Activated T-helper 2 cell treated with anti-CD3 and anti-CD28 coated beads, Interferon-gamma antibody, Interleukin-2, Interleukin-4, amounts not matched to agents 10 μg/mL and 5 μg/mL and 100 μg/mL, durations not matched to agents 14 hours and 24 hours and 36 hours (primary cell): ENCODE measurements around the gene EDAR. TPM values are rescaled to one million over a fixed set of nuclear protein-coding genes. Genes with fewer than 3 reads are reported as not detected.
A peak's percentile ranks its signal among the peaks of the same experiment; 100 is the strongest.

Source experiments
- DNase-seq: peaks from one replicate; pipeline ENCODE4 v3.0.0; 2021; ENCODE audit warnings: low spot score
- H3K27ac Mint-ChIP-seq: one replicate; pipeline ENCODE4 v1.8.0; 2021; ENCODE audit warnings: mixed read lengths
- H3K27me3 Mint-ChIP-seq: one replicate; pipeline ENCODE4 v1.8.0; 2021; ENCODE audit warnings: low read depth, mixed read lengths
- H3K36me3 Mint-ChIP-seq: one replicate; pipeline ENCODE4 v1.8.0; 2021; ENCODE audit warnings: low read depth, mixed read lengths
- H3K4me1 Mint-ChIP-seq: one replicate; pipeline ENCODE4 v1.8.0; 2021; ENCODE audit warnings: low read depth, mixed read lengths
- H3K4me3 Mint-ChIP-seq: one replicate; pipeline ENCODE4 v1.8.0; 2021; ENCODE audit warnings: low read depth, mild to moderate bottlenecking, moderate library complexity, mixed read lengths
- H3K9me3 Mint-ChIP-seq: one replicate; pipeline ENCODE4 v1.8.0; 2021; ENCODE audit warnings: mixed read lengths
- intact Hi-C: fragments of 100-400 bp; cut with micrococcal nuclease; formaldehyde crosslinking; loops from one replicate; pipeline ENCODE4 v1.15.1; 2023
- total RNA-seq: library from RNA; stranded (reverse); gene quantifications from 2 replicates; pipeline ENCODE4 v1.2.3, GENCODE V29; 2022

The EDAR gene
- total RNA-seq, 1 donor from 2014 or later = 0.11 TPM

DNA sequence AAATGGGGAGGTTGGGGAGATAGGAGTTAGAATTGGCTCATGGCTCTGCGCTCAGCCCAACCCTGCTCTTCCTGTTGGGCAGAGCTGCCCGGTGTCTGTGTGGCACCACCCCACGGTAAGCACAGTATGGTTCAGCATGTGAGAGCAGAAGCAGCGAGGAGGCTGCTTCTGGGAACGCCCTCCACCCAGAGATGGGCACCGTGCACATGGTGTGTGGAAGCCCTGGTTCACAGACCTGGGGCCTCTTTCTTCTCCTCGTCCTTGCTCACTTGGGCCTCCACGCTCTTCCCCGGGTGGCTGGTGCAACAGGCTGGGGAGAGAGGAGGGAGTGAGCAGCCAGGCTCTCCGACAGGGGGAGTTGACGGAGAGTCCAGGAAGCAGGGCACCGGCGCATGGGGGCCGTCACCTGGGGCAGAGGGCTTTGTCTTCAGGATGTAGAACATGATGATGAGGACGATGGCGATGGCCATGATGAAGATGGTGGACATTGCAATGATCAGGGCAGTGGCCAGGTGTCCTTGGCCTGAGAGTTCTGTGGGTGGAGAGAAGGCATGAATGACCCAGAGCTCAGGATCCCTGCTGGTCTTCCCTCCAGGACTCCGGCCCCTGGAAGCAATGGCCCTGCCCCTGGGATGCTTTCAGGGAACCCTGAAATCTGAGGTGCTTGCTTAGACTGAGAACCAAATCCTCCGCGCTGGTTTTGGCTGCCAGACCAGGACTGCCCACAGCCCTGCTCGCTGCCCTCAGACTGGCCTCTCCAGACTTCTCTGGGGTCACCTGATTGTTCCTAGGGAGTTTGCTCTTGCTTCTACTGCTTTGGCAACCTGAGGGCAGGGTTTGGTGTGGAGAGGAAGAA, 78.3 kb downstream of the EDAR start:
- Mint-ChIP-seq H3K9me3 (no peaks in the 10 kb centered on the region), H3K4me3 (no peak overlapping the region), H3K4me1 (no peaks in the 10 kb centered on the region), H3K36me3 (no peaks in the 10 kb centered on the region), H3K27me3 (no peaks in the 10 kb centered on the region), H3K27ac (no peak overlapping the region)
- intact Hi-C loops = no loop called here
- DNase-seq = peak; percentile 5

DNA sequence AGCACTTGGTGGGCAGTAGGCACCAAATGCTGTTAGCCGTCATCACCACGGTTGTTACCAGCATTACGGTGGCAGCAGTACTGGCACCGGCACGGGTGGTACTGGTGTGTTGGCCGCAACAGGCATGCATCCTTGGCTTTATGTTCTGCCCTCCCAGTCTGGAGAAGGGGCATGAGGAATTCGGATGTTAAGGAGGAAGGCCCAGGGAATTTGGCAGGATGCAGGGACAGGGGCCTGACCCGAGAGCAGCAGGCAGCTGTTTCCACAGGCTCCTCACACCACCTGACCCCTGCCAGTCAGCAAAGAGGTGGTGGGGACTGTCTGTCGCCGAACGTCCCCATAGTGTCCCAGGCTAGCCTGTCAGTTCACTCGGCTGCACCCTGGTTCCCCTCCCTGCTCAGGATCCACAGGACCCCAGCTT, 79.0 kb downstream of the EDAR start:
- DNase-seq = peak; percentile 5
- Mint-ChIP-seq H3K4me3 (no peak overlapping the region), H3K4me1 (no peaks in the 10 kb centered on the region), H3K9me3 (no peaks in the 10 kb centered on the region), H3K27ac (no peak overlapping the region), H3K27me3 (no peaks in the 10 kb centered on the region), H3K36me3 (no peaks in the 10 kb centered on the region)
- intact Hi-C loops = no loop called here

DNA sequence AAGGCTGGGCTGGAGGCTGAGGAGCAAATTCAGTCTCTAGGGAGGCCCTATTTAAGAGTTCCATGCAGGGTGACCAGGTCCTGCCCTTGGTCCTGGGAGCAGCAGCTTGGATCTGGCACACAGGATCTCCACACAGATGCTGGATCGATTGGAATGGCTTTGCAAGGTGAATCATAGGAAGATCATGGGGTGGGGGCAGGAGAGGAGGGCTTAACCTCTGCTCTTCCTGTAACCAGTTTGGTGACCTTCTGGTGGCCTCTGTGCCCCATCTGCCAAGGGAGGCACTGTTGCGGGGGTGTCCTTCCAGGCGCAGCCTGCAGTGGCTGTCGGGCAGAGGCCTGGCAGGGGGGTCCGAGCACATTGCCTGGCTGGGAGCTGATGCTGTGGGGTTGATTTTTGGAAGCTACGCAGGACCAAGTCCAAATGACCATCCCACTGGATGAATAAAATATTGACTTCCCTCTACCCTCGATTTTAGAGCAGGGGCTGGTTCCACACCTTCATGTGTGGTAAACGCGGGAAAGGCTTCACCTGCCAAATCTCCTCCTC, 79.7 kb downstream of the EDAR start:
- no peaks in the 10 kb centered on the region for H3K9me3 Mint-ChIP-seq
- H3K4me3 Mint-ChIP-seq = no peak overlapping the region
- H3K36me3 Mint-ChIP-seq = no peaks in the 10 kb centered on the region
- intact Hi-C loops = no loop called here
- no peaks in the 10 kb centered on the region for H3K4me1 Mint-ChIP-seq
- no peak overlapping the region for H3K27ac Mint-ChIP-seq
- no peaks in the 10 kb centered on the region for H3K27me3 Mint-ChIP-seq
- DNase-seq = peak; percentile 6

DNA sequence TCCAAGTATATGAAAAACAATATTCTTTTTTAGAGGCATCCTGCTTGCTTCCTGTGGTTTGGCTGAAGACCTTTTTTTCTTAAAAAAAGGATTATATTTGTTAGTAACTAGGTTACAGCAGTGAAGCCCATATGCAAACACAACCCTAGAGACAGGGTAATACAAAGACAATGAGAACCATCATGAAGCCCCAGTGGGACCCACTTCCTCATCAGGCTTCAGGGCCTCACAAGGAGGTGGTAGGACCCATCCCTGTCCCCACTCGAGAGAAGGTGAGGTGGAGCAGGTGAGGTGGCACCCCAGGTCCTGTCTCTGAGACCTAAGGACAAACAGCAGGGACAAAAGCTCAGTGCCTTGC, 80.3 kb downstream of the EDAR start:
- no peak overlapping the region for H3K4me3 Mint-ChIP-seq
- H3K36me3 Mint-ChIP-seq = no peaks in the 10 kb centered on the region
- no peak overlapping the region for H3K27ac Mint-ChIP-seq
- H3K4me1 Mint-ChIP-seq = no peaks in the 10 kb centered on the region
- H3K9me3 Mint-ChIP-seq = no peaks in the 10 kb centered on the region
- H3K27me3 Mint-ChIP-seq = no peaks in the 10 kb centered on the region
- DNase-seq = no peak
- intact Hi-C loops = no loop called here

DNA sequence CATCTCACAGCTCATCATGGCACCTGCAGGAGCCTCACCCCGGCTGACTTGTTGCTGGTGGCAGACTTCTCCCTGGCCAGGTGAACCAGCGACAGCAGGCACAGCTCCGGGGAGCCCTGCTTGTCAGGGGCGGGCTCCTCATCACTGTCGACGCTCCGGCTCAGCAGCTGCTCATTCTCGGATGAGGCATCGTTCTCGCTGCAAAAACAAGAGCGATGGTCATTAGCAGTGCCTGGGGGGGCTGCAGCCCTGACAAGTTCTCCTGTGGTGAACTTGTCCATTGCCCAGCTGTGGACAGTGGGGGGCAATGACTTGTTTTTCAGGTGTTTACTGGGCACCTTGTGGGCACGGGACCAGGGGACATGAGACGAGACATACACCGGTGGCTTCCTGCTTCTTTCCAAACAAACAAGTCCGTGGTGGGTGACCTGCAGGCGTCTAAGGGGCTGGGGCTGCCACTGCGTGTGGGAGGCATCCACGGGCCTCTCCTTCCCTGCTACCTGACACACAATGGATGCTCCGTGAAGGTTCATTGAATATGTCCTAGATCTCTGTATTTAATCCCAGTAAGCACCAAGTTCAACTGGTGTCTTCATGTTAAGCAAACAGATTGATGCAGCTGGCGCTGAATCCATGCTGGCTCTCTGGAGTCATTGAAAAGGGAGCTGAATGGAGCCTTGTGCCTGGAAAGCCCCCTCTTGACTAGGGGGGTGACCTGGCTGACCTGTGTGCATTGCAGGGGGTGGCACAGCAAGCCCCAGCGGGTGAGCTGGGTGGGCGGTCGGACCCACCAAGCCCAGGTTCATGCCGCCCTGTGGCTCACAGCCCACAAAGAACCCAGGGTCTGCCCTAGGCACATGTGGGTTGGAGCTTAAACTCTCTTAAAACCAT, 81.0 kb downstream of the EDAR start:
- H3K4me1 Mint-ChIP-seq = no peaks in the 10 kb centered on the region
- no peak overlapping the region for H3K4me3 Mint-ChIP-seq
- intact Hi-C loops = no loop called here
- no peaks in the 10 kb centered on the region for H3K27me3 Mint-ChIP-seq
- no peaks in the 10 kb centered on the region for H3K36me3 Mint-ChIP-seq
- no peak overlapping the region for H3K27ac Mint-ChIP-seq
- no peaks in the 10 kb centered on the region for H3K9me3 Mint-ChIP-seq
- no peak for DNase-seq

DNA sequence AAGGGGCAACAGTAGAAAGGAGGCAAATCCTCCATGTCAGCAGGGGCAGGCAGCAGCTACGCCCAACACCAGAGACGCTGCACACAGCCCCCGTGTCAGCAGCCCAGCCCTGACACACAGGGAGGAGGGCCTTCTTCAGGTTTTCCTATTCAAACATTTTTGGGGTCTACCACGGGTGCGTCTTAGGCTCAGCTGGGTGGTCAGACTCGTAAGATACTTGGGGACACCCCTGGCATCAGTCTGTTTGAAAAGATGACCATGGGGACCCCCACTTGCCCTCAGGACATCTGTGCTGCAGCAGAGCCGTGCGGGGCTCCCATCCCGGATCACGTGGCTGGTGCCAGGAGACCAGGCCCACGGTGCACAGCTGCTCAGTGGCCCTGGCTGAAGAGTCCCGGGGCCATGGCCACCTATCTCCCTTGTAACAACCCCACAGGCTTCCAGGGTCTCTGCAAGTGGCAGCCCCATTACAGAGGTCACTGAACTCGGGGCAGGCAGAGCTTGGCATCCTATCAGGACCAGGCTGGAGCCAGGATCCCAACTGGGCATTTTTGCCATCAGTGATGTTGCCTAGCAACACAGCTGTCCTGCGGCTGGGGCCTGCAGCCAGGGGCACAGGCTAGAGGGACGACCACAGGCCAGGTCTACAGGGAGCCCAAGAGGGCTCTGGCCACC, 82.5 kb downstream of the EDAR start:
- DNase-seq = no peak
- Mint-ChIP-seq H3K4me1 (no peaks in the 10 kb centered on the region), H3K36me3 (no peaks in the 10 kb centered on the region), H3K9me3 (no peaks in the 10 kb centered on the region), H3K4me3 (no peak overlapping the region), H3K27ac (no peak overlapping the region), H3K27me3 (no peaks in the 10 kb centered on the region)
- intact Hi-C loops = no loop called here

DNA sequence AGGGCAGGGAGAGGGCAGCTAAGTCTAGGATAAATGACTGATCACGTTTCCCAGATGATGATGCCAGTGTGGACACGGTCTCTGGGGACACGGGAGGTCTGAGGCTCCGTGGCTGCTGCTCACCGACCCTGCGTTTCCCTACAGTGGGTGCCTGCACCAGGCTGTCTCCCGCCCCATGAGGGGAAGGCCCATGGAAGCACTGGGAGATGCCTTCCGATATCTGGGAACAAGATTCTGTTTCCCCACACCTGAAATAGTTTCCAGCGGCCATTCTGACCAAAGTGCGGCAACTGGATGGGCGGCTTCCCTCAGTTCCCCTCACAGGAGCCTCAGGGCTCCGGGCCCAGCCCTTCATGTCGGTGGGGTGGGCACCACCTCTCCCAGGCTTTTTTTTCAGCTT, 83.1 kb downstream of the EDAR start:
- no peak overlapping the region for H3K4me3 Mint-ChIP-seq
- intact Hi-C loops = no loop called here
- DNase-seq = no peak
- H3K4me1 Mint-ChIP-seq = no peaks in the 10 kb centered on the region
- H3K9me3 Mint-ChIP-seq = no peaks in the 10 kb centered on the region
- no peak overlapping the region for H3K27ac Mint-ChIP-seq
- no peaks in the 10 kb centered on the region for H3K36me3 Mint-ChIP-seq
- no peaks in the 10 kb centered on the region for H3K27me3 Mint-ChIP-seq

DNA sequence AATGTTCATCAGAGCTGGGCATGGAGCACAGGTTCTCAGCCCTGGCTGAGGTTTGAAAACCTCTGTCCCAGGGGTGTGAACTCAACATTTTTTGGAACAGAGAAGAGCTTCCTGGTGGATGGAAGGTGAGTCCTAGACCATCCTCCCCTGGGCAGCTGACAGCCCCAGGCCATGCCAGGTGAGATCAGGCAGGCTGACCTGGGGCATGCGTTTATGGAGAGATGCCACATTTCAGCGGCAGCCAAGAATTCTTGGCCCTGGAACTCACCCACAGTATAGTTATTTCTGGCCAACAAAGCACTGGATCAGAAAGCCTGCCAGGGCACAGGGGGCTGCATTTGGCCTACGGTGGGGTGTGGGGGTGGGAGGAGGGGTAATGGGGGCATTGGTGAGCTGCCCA, 83.8 kb downstream of the EDAR start:
- no peaks in the 10 kb centered on the region for H3K27me3 Mint-ChIP-seq
- no peak for DNase-seq
- H3K9me3 Mint-ChIP-seq = no peaks in the 10 kb centered on the region
- no peaks in the 10 kb centered on the region for H3K4me1 Mint-ChIP-seq
- no peaks in the 10 kb centered on the region for H3K36me3 Mint-ChIP-seq
- H3K4me3 Mint-ChIP-seq = no peak overlapping the region
- no peak overlapping the region for H3K27ac Mint-ChIP-seq
- intact Hi-C loops = no loop called here

DNA sequence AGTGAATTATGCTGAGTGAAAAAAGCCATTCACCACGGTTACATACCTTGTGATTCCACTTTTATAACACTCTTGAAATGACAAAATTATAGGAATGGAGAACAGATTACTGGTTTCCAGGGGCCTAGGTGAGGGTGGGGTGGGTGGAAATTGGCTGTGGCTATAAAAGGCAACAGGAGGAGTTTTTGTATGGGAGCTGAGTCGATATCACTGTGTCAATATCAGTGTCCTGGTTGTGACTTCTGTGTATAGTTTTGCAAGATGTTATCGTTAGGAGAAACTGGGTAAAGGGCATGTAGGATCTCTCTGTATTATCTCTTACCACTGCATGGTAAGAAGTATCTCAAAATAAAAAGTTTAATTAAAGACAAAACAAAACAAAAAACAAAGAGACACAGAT, 84.3 kb downstream of the EDAR start:
- Mint-ChIP-seq H3K4me3 (no peak overlapping the region), H3K27ac (no peak overlapping the region), H3K9me3 (no peaks in the 10 kb centered on the region), H3K27me3 (no peaks in the 10 kb centered on the region), H3K4me1 (no peaks in the 10 kb centered on the region), H3K36me3 (no peaks in the 10 kb centered on the region)
- DNase-seq = no peak
- intact Hi-C loops = no loop called here

DNA sequence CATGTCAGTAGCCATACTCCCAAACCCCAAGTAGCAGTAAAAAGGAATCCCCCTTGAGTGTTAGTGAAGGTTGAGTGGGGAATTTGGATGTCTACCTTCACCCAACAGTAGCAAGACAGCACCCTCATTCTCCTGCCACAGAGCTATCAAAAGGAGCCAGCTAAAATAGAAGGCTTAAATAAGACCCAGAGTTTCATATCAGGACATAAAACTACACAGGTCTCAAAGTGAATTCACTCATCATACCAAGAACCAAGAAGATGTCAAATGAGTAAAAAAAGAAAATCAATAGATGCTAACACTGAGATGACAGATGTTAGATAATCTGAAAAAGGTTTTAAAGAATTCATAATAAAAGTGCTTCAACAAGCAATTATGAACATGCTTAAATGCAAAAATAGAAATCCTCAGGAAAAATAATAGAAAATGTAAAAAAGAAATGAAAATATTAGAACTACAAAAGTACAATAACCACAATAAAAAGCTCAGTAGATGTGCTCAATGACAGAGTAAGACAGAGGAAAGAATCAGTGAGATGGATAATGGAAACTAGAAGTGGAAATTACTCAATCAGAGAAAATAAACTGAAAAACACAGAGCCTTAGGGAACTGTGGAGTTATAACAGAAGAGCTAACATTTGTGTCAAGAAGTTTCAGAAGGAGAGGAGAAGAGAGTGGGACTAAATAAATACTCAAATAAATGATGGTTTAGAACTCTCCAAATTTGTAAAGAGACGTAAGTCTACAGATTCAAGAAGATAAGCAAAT, 90.5 kb downstream of the EDAR start:
- DNase-seq = no peak
- Mint-ChIP-seq H3K36me3 (no peaks in the 10 kb centered on the region), H3K4me1 (peaks cover 14% of the 10 kb centered on the region), H3K4me3 (no peak overlapping the region), H3K27ac (peak overlapping the region; percentile 56), H3K9me3 (peaks cover 7% of the 10 kb centered on the region), H3K27me3 (no peaks in the 10 kb centered on the region)
- intact Hi-C loops = no loop called here

DNA sequence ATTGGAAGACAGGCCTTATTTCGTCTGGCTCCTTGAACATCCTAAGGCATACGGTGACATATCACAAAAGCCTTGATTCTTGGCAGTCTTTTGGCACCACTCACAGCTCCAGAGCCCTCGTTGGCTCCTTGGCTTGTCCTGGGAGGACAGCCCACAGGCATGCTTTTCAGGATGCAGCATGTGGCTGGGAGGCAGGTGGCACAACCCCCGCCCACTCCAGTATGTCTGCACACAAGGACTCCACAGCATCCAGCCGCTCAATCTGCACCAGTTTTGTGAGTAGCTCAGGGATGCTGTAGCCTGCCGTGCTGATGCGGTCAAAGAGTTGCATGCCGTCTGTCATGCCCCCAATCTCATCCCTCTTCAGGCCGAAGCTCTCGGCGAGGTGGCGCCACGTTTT, 92.3 kb downstream of the EDAR start:
- H3K27me3 Mint-ChIP-seq = no peaks in the 10 kb centered on the region
- no peak overlapping the region for H3K27ac Mint-ChIP-seq
- H3K9me3 Mint-ChIP-seq = peaks cover 10% of the 10 kb centered on the region
- intact Hi-C loops = no loop called here
- DNase-seq = no peak
- H3K36me3 Mint-ChIP-seq = no peaks in the 10 kb centered on the region
- peaks cover 14% of the 10 kb centered on the region for H3K4me1 Mint-ChIP-seq
- H3K4me3 Mint-ChIP-seq = no peak overlapping the region

DNA sequence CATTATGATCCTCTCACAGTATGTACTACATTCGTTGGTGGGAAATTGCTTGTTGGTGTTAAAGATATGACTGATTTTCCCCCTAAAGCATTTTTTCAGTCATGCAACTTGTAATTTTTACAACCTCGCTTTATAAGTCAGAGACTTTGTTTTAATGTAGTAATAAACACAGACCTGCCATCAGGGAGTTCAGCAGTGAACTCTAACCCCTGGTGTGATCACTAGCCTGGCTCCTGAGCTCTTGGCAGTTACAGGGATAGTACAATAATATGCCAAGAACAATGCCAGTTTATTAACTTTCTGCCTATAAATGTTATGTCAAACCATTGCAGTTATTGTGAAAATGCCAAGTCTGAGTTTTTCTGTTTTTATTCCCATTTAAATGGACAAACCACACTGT, 93.8 kb downstream of the EDAR start:
- H3K4me1 Mint-ChIP-seq = peaks cover 14% of the 10 kb centered on the region
- H3K27ac Mint-ChIP-seq = no peak overlapping the region
- peaks cover 4% of the 10 kb centered on the region for H3K36me3 Mint-ChIP-seq
- intact Hi-C loops = no loop called here
- no peak for DNase-seq
- peaks cover 22% of the 10 kb centered on the region for H3K9me3 Mint-ChIP-seq
- H3K4me3 Mint-ChIP-seq = no peak overlapping the region
- no peaks in the 10 kb centered on the region for H3K27me3 Mint-ChIP-seq
